IMR-90 (cell line): ENCODE data around the gene KCNJ8. TPM values are rescaled to one million over a fixed set of nuclear protein-coding genes. Genes with fewer than 3 reads are reported as not detected.

Experiments used
- ATAC-seq: fragments of 200-7000 bp; cut with Tn5 transposase; 2 replicates; pipeline ENCODE4 v1.9.1; 2020; ENCODE audit warnings: low read depth, mild to moderate bottlenecking, moderate library complexity
- Bru-seq: library from RNA; stranded (reverse); fragments of 400-500 nt; gene quantifications from one replicate; lab custom pipeline; 2021; lab: Mats Ljungman, UMichigan
- BruChase-seq, 2 experiments: library from RNA; stranded (reverse); fragments of 400-500 nt; gene quantifications; one replicate each; lab custom pipeline; 2021; lab: Mats Ljungman, UMichigan
- BruUV-seq: library from RNA; stranded (reverse); fragments of 400-500 nt; replicated peaks from 2 replicates; lab custom pipeline; 2021; lab: Mats Ljungman, UMichigan
- CTCF ChIA-PET: fragments of 300-600 bp; formaldehyde crosslinking; extraction: SDS; loops from one replicate; lab custom pipeline; 2021; ENCODE audit warnings: antibody characterized with exemption; lab: Yijun Ruan, JAX
- POLR2A ChIA-PET: fragments of 300-600 bp; sonication (Branson Sonifier 250); formaldehyde crosslinking; loops from one replicate; lab custom pipeline; 2022; ENCODE audit warnings: antibody characterized with exemption; ENCODE audit not compliant: unreplicated experiment; lab: Charles Lee
- DNase-seq: peaks from one replicate; pipeline ENCODE4 v3.0.0; 2013
- H2AFZ ChIP-seq: replicated peaks from 2 replicates; pipeline ENCODE3; 2013; ENCODE audit warnings: low read length, mild to moderate bottlenecking; ENCODE audit not compliant: poor library complexity
- H2AK5ac ChIP-seq: 2 replicates; pipeline ENCODE4 v1.6.1; 2013; ENCODE audit warnings: low read depth, low read length, inconsistent platforms
- H2AK9ac ChIP-seq: replicated peaks from 2 replicates; pipeline ENCODE3; 2013; ENCODE audit warnings: mild to moderate bottlenecking, low read depth, low read length, moderate library complexity; ENCODE audit not compliant: poor library complexity
- H2BK120ac ChIP-seq: 2 replicates; pipeline ENCODE4 v1.6.1; 2013; ENCODE audit warnings: low read depth, low read length, inconsistent platforms
- H2BK15ac ChIP-seq: 3 replicates; pipeline ENCODE4 v1.6.1; 2013; ENCODE audit warnings: low read depth, low read length, inconsistent platforms
- H2BK20ac ChIP-seq: 2 replicates; pipeline ENCODE4 v1.6.1; 2013; ENCODE audit warnings: low read depth, mild to moderate bottlenecking, inconsistent platforms, low read length, moderate library complexity
- H2BK5ac ChIP-seq: 2 replicates; pipeline ENCODE4 v1.6.1; 2013; ENCODE audit warnings: mild to moderate bottlenecking, low read depth, low read length, inconsistent platforms; ENCODE audit not compliant: poor library complexity, severe bottlenecking
- H3K14ac ChIP-seq: replicated peaks from 2 replicates; pipeline ENCODE4 v1.6.1; 2013; ENCODE audit warnings: low read depth, low read length, inconsistent platforms
- H3K18ac ChIP-seq: 2 replicates; pipeline ENCODE4 v1.6.1; 2013; ENCODE audit warnings: low read depth, low read length, control low read depth
- H3K23ac ChIP-seq: 2 replicates; pipeline ENCODE4 v1.6.1; 2013; ENCODE audit warnings: low read depth, low read length, inconsistent platforms
- H3K27ac ChIP-seq: 2 replicates; pipeline ENCODE4 v1.5.1; 2013; ENCODE audit warnings: mild to moderate bottlenecking, control low read depth, low read length; ENCODE audit not compliant: insufficient read depth
- H3K27me3 ChIP-seq: 2 replicates; pipeline ENCODE4 v1.6.1; 2013; ENCODE audit warnings: low read length; ENCODE audit not compliant: control insufficient read depth, insufficient read depth
- H3K36me3 ChIP-seq: 2 replicates; pipeline ENCODE4 v1.6.1; 2013; ENCODE audit warnings: low read length, mixed read lengths; ENCODE audit not compliant: control insufficient read depth, insufficient read depth
- H3K4ac ChIP-seq: 2 replicates; pipeline ENCODE4 v1.6.1; 2013; ENCODE audit warnings: low read depth, low read length, inconsistent platforms
- H3K4me1 ChIP-seq: 2 replicates; pipeline ENCODE4 v1.6.1; 2013; ENCODE audit warnings: low read length, mixed read lengths; ENCODE audit not compliant: control insufficient read depth, insufficient read depth
- H3K4me2 ChIP-seq: 2 replicates; pipeline ENCODE4 v1.6.1; 2013; ENCODE audit warnings: low read depth, mild to moderate bottlenecking, control low read depth, low read length, moderate library complexity
- H3K4me3 ChIP-seq: 2 replicates; pipeline ENCODE4 v1.5.1; 2013; ENCODE audit warnings: low read depth, mild to moderate bottlenecking, control low read depth, low read length, moderate library complexity; ENCODE audit not compliant: insufficient read depth
- H3K56ac ChIP-seq: 2 replicates; pipeline ENCODE4 v1.6.1; 2013; ENCODE audit warnings: low read length, inconsistent platforms; ENCODE audit not compliant: insufficient read depth; ENCODE audit errors: extremely low read depth
- H3K79me1 ChIP-seq, 2 experiments: 2 replicates each; pipeline ENCODE4 v1.6.1; 2013; ENCODE audit warnings: low read length in 2 of 2, inconsistent platforms in 1 of 2, low read depth in 1 of 2
- H3K9ac ChIP-seq: 2 replicates; pipeline ENCODE4 v1.6.1; 2013; ENCODE audit warnings: low read depth, low read length, control low read depth
- H3K9me1 ChIP-seq: 2 replicates; pipeline ENCODE4 v1.6.1; 2013; ENCODE audit warnings: low read length, inconsistent platforms; ENCODE audit not compliant: insufficient read depth
- H3K9me3 ChIP-seq: 2 replicates; pipeline ENCODE4 v1.6.1; 2013; ENCODE audit warnings: low read length; ENCODE audit not compliant: control insufficient read depth, insufficient read depth
- H4K20me1 ChIP-seq: 2 replicates; pipeline ENCODE4 v1.6.1; 2013; ENCODE audit warnings: low read length, inconsistent platforms; ENCODE audit not compliant: insufficient read depth
- H4K5ac ChIP-seq: 2 replicates; pipeline ENCODE4 v1.6.1; 2013; ENCODE audit warnings: mild to moderate bottlenecking, low read depth, low read length, control low read depth
- H4K8ac ChIP-seq, 2 experiments: 2 replicates each; pipeline ENCODE4 v1.6.1; 2013; ENCODE audit warnings: low read depth in 2 of 2, low read length in 2 of 2, control low read depth in 1 of 2, inconsistent platforms in 1 of 2
- H4K91ac ChIP-seq: 2 replicates; pipeline ENCODE4 v1.6.1; 2013; ENCODE audit warnings: low read depth, low read length, inconsistent platforms; ENCODE audit not compliant: insufficient read depth
- CTCF ChIP-seq: conservative IDR thresholded peaks from 2 replicates; pipeline ENCODE4 v1.5.1; 2012; ENCODE audit warnings: mild to moderate bottlenecking, low read depth, low read length, improper control_type of control experiment
- MAFK ChIP-seq: IDR thresholded peaks from 2 replicates; pipeline ENCODE4 v1.6.1; 2012; ENCODE audit warnings: low read depth, low read length, improper control_type of control experiment
- MAZ ChIP-seq: IDR thresholded peaks from 2 replicates; pipeline ENCODE4 v1.6.1; 2012; ENCODE audit warnings: low read depth, mild to moderate bottlenecking, low read length, improper control_type of control experiment, moderate library complexity, borderline replicate concordance
- MXI1 ChIP-seq: IDR thresholded peaks from 2 replicates; pipeline ENCODE4 v1.6.1; 2012; ENCODE audit warnings: low read depth, mild to moderate bottlenecking, low read length, moderate library complexity, borderline replicate concordance
- WGBS, 2 experiments: methylation state at CpG; one replicate each; pipeline versions ENCODE4 v1.1.5 to v1.1.7; 2013; ENCODE audit warnings: missing lambda C conversion rate in 2 of 2; ENCODE audit not compliant: insufficient read length in 1 of 2; ENCODE audit errors: extremely low coverage in 2 of 2; 5-methylcytosine and 5-hydroxymethylcytosine counted together
- dilution Hi-C: fragments of 300-500 bp; cut with HindIII; formaldehyde crosslinking; loops from one replicate; pipeline ENCODE4 v1.14.3; 2018; ENCODE audit warnings: low sequenced_read_pairs; ENCODE audit not compliant: unreplicated experiment
- in situ Hi-C: fragments of 300-500 bp; cut with MboI; formaldehyde crosslinking; loops from 3 replicates; pipeline ENCODE4 v1.14.3; 2019; ENCODE audit warnings: low sequenced_read_pairs, inconsistent platforms, mixed read lengths
- intact Hi-C: fragments of 100-400 bp; cut with micrococcal nuclease; formaldehyde crosslinking; loops from 2 replicates; pipeline ENCODE4 v1.10.0; 2022
- long read RNA-seq: library from polyadenylated mRNA; unstranded; transcript quantifications from one replicate; pipeline ENCODE4 v2.0.0, GENCODE V29; 2021; ENCODE audit not compliant: unreplicated experiment
- polyA plus RNA-seq, 3 experiments: library from polyadenylated mRNA; depleted of rRNA; stranded (reverse); fragments of >200 nt; gene quantifications; 2 replicates each; pipeline ENCODE4 v1.2.3, GENCODE V29; 2012; ENCODE audit warnings: low replicate concordance in 1 of 3
- total RNA-seq: library from RNA; depleted of rRNA; stranded (reverse); fragments of >200 nt; gene quantifications from 2 replicates; pipeline ENCODE4 v1.2.3, GENCODE V29; 2012; rRNA removed
- TF ChIP-seq, protein P1 (sequence below): fragments of 150-350 bp; IDR thresholded peaks from 2 replicates; pipeline ENCODE4 v1.6.1; 2016; ENCODE audit warnings: low read depth, mild to moderate bottlenecking, low read length, moderate library complexity, borderline replicate concordance

KCNJ8 gene
- total RNA-seq = 13.9 and 15.8 TPM in 2 replicates
- polyA plus RNA-seq (2012; rRNA removed) = 7.2 and 8.0 TPM in 2 replicates
- polyA plus RNA-seq (2012; cell fraction: cytosol; rRNA removed) = 4.3 and 4.9 TPM in 2 replicates
- 1.5 and 2.6 TPM in 2 replicates for polyA plus RNA-seq (2012; cell fraction: nucleus; rRNA removed; ENCODE audit: low replicate concordance)
- percentile 34 among the genes with signal in this experiment for Bru-seq, nascent RNA
- BruChase-seq, experiment 1, labeled RNA remaining after a 6-hour chase = percentile 17 among the genes with signal in this experiment
- BruChase-seq, experiment 2, labeled RNA remaining after a 2-hour chase = percentile 27 among the genes with signal in this experiment
- long read RNA-seq, partial matches to known transcripts = 0 of 6 reads
- long read RNA-seq, other reads (novel, unspliced or antisense) = 2 of 6 reads

GRCh38 chr12:21774358-21775132, at the start of gene KCNJ8:
TSS of gene KCNJ8 (minus strand) at chr12:21774706. CDS start at chr12:21773616, 1,090 bp downstream.
- Histone ChIP-seq H2BK5ac (peak within 1 kb of the TSS; percentile 43), H3K9me1 (no peaks in the 10 kb centered on the region), H2BK120ac (peak within 1 kb of the TSS; percentile 79; the same call in 1 of the 2 replicates), H2AK9ac (peak within 1 kb of the TSS; percentile 89), H2AK5ac (no peak within 1 kb of the TSS), H4K5ac (peak within 1 kb of the TSS; percentile 52), H3K9ac (peak within 1 kb of the TSS; percentile 79), H3K14ac (peak within 1 kb of the TSS; percentile 72; the same call in 1 of the 2 replicates), H3K36me3 (no peaks in the 10 kb centered on the region), H3K4me3 (peak within 1 kb of the TSS; percentile 96), H3K4me1 (peaks cover 2% of the 10 kb centered on the region; the same call in 1 of the 2 replicates), H3K9me3 (no peaks in the 10 kb centered on the region), H3K4me2 (peak within 1 kb of the TSS; percentile 94), H3K4ac (peak within 1 kb of the TSS; percentile 60), H4K8ac (peak within 1 kb of the TSS in 1 of 2 experiments; percentile 68; a peak in 1 of 4 replicates), H2AFZ (peak within 1 kb of the TSS; percentile 95), H3K23ac (peak within 1 kb of the TSS; percentile 78), H2BK15ac (0 out of 3 replicates have a peak within 1 kb of the TSS, but pooled peaks have one; percentile 1), H4K91ac (peak within 1 kb of the TSS; percentile 56; the same call in 1 of the 2 replicates), H3K27ac (peak within 1 kb of the TSS; percentile 15; the same call in 1 of the 2 replicates), H4K20me1 (no peaks in the 10 kb centered on the region), H3K18ac (peak within 1 kb of the TSS; percentile 20; the same call in 1 of the 2 replicates), H3K79me1 (peaks cover 0 to 7% of the 10 kb centered on the region in 2 experiments; a peak in 2 of 4 replicates), H3K56ac (0 out of 2 replicates have a peak within 1 kb of the TSS, but pooled peaks have one; percentile 8), H2BK20ac (peak within 1 kb of the TSS; percentile 18; the same call in 1 of the 2 replicates), H3K27me3 (no peaks in the 10 kb centered on the region)
- dilution Hi-C loops (no loop called here), intact Hi-C loops (loop anchor here (1.0 to 2.0 kb wide), 2 partner anchors 166 to 214 kb away; partner anchors contain the start of gene ABCC9), in situ Hi-C loops (no loop called here)
- no TSS peak for BruUV-seq
- POLR2A ChIA-PET = no interaction called here
- DNase-seq (peak; percentile 50), ATAC-seq (peak; percentile 81)
- peak; percentile 43; the same call in 1 of the 2 replicates for TF ChIP-seq MXI1
- TF ChIP-seq, protein P1, sequence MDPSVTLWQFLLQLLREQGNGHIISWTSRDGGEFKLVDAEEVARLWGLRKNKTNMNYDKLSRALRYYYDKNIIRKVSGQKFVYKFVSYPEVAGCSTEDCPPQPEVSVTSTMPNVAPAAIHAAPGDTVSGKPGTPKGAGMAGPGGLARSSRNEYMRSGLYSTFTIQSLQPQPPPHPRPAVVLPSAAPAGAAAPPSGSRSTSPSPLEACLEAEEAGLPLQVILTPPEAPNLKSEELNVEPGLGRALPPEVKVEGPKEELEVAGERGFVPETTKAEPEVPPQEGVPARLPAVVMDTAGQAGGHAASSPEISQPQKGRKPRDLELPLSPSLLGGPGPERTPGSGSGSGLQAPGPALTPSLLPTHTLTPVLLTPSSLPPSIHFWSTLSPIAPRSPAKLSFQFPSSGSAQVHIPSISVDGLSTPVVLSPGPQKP = no peak
- no peak for TF ChIP-seq CTCF
- TF ChIP-seq MAZ = peak; percentile 47; the same call in 1 of the 2 replicates
- no peak for TF ChIP-seq MAFK
- 0% methylated on average over 6 of the region's 49 CpGs; no CpG with 5 or more reads in 1 of the 2 experiments for WGBS, 2 experiments
- CTCF ChIA-PET = no interaction called here
